GM12878 (cell line): ENCODE data around the gene FBXW8. TPM values are rescaled to one million over a fixed set of nuclear protein-coding genes. Genes with fewer than 3 reads are reported as not detected.

Experiments used
- ATAC-seq: fragments of 200-7000 bp; cut with Tn5 transposase; 3 replicates; pipeline ENCODE4 v1.9.1; 2020; ENCODE audit warnings: mild to moderate bottlenecking, moderate library complexity
- BruUV-seq: library from RNA; stranded (reverse); fragments of 400-500 nt; replicated peaks from 2 replicates; lab custom pipeline; 2021; lab: Mats Ljungman, UMichigan
- CTCF ChIA-PET: fragments of 300-600 bp; sonication (Branson Sonifier 250); formaldehyde crosslinking; extraction: SDS; loops from one replicate; lab custom pipeline; 2021; ENCODE audit warnings: inconsistent platforms; lab: Yijun Ruan, JAX
- POLR2A ChIA-PET: fragments of 350-600 bp; formaldehyde crosslinking; extraction: SDS; loops from one replicate; lab custom pipeline; 2021; ENCODE audit warnings: inconsistent platforms; lab: Charles Lee
- RAD21 ChIA-PET: fragments of 300-600 bp; sonication (Branson Sonifier 250); formaldehyde crosslinking; loops from one replicate; lab custom pipeline; 2023; ENCODE audit warnings: antibody characterized with exemption; ENCODE audit not compliant: unreplicated experiment; lab: Charles Lee
- SMC1A ChIA-PET: fragments of 300-600 bp; sonication (Branson Sonifier 250); formaldehyde crosslinking; loops from one replicate; lab custom pipeline; 2023; ENCODE audit not compliant: unreplicated experiment, uncharacterized antibody; lab: Charles Lee
- DNase-seq: peaks from one replicate; pipeline ENCODE4 v3.0.0-alpha.2; 2011; ENCODE audit warnings: low read depth, low spot score
- FAIRE-seq: peaks from 3 replicates; lab custom pipeline; 2011; peaks lifted over from hg19 to GRCh38; lab: Jason Lieb, UNC
- H2AFZ ChIP-seq: 2 replicates; pipeline ENCODE4 v1.6.0; 2011; ENCODE audit warnings: low read depth, low read length, control low read depth; ENCODE audit not compliant: control insufficient read depth
- H3K27ac ChIP-seq: 2 replicates; pipeline ENCODE4 v1.5.1; 2011; ENCODE audit warnings: control low read depth; ENCODE audit not compliant: control insufficient read depth, insufficient read depth
- H3K27me3 ChIP-seq, 2 experiments: replicated peaks in 1 of 2; 2 replicates each; pipeline versions ENCODE4 v1.6.0 to v1.6.1; 2011; ENCODE audit warnings: low read length in 1 of 2; ENCODE audit not compliant: control insufficient read depth in 2 of 2, insufficient read depth in 2 of 2
- H3K36me3 ChIP-seq, 2 experiments: 2 replicates each; pipeline ENCODE4 v1.5.1; 2011; ENCODE audit warnings: low read length in 1 of 2; ENCODE audit not compliant: control insufficient read depth in 2 of 2, insufficient read depth in 2 of 2
- H3K4me1 ChIP-seq: 2 replicates; pipeline ENCODE4 v1.6.1; 2011; ENCODE audit warnings: mild to moderate bottlenecking, low read length, moderate library complexity, mixed read lengths; ENCODE audit not compliant: control insufficient read depth, insufficient read depth
- H3K4me2 ChIP-seq: 2 replicates; pipeline ENCODE4 v1.6.0; 2011; ENCODE audit warnings: control low read depth; ENCODE audit not compliant: control insufficient read depth, insufficient read depth
- H3K4me3 ChIP-seq: fragments of 200-600 bp; sonication (generic); 2 replicates; pipeline ENCODE4 v1.5.1; 2016
- H3K79me2 ChIP-seq: 2 replicates; pipeline ENCODE4 v1.6.0; 2011; ENCODE audit warnings: low read length; ENCODE audit not compliant: control insufficient read depth, insufficient read depth
- H3K9ac ChIP-seq: 2 replicates; pipeline ENCODE4 v1.8.0; 2011; ENCODE audit warnings: low read length, control low read depth, mixed read lengths; ENCODE audit not compliant: control insufficient read depth, insufficient read depth
- H3K9me3 ChIP-seq: replicated peaks from 3 replicates; pipeline ENCODE4 v1.5.1; 2011; ENCODE audit warnings: mild to moderate bottlenecking, low read length; ENCODE audit not compliant: control insufficient read depth, insufficient read depth
- H4K20me1 ChIP-seq: 2 replicates; pipeline ENCODE4 v1.6.0; 2011; ENCODE audit not compliant: control insufficient read depth, insufficient read depth
- BRCA1 ChIP-seq: IDR thresholded peaks from 2 replicates; pipeline ENCODE4 v1.6.1; 2011; ENCODE audit warnings: low read depth, low read length, improper control_type of control experiment
- CREB1 ChIP-seq: IDR thresholded peaks from 2 replicates; pipeline ENCODE4 v1.6.1; 2012; ENCODE audit warnings: low read depth, mild to moderate bottlenecking, inconsistent platforms
- ETV6 ChIP-seq, 2 experiments: fragments of 450-650 bp in 1 of 2; IDR thresholded peaks in 1 of 2; conservative IDR thresholded peaks in 1 of 2; 2 replicates each; pipeline ENCODE4 v1.6.1; 2014; ENCODE audit warnings: antibody characterized with exemption in 1 of 2, borderline replicate concordance in 1 of 2, low read depth in 1 of 2, mild to moderate bottlenecking in 1 of 2, moderate library complexity in 1 of 2
- GATAD2B ChIP-seq: fragments of 450-650 bp; conservative IDR thresholded peaks from 2 replicates; pipeline ENCODE4 v1.6.1; 2017; ENCODE audit warnings: low read depth, mild to moderate bottlenecking, moderate library complexity
- JUNB ChIP-seq: IDR thresholded peaks from 2 replicates; pipeline ENCODE4 v1.6.1; 2016; ENCODE audit warnings: antibody characterized with exemption, mild to moderate bottlenecking
- KLF5 ChIP-seq: fragments of 450-650 bp; IDR thresholded peaks from 2 replicates; pipeline ENCODE4 v1.6.1; 2014; ENCODE audit warnings: mild to moderate bottlenecking; ENCODE audit not compliant: partially characterized antibody
- RAD51 ChIP-seq: fragments of 450-650 bp; IDR thresholded peaks from 2 replicates; pipeline ENCODE4 v1.6.1; 2016; ENCODE audit warnings: moderate library complexity, mild to moderate bottlenecking, inconsistent platforms
- SREBF1 ChIP-seq: IDR thresholded peaks from 2 replicates; pipeline ENCODE4 v1.6.1; 2012; ENCODE audit warnings: mild to moderate bottlenecking, low read length
- SUZ12 ChIP-seq: fragments of 200-600 bp; sonication (generic); IDR thresholded peaks from one replicate; pipeline ENCODE4 v1.6.1; 2018; ENCODE audit warnings: antibody characterized with exemption, mild to moderate bottlenecking; ENCODE audit not compliant: unreplicated experiment
- TARDBP ChIP-seq: IDR thresholded peaks from 2 replicates; pipeline ENCODE4 v1.6.1; 2016; ENCODE audit warnings: borderline replicate concordance
- TBL1XR1 ChIP-seq: IDR thresholded peaks from 2 replicates; pipeline ENCODE4 v1.6.1; 2012; ENCODE audit warnings: low read depth, low read length, improper control_type of control experiment
- WGBS: methylation state at CpG from one replicate; pipeline ENCODE4 v1.1.6; 2016; ENCODE audit warnings: low lambda C conversion rate; ENCODE audit not compliant: insufficient replicate concordance, insufficient coverage; ENCODE audit errors: missing lambda C conversion rate; 5-methylcytosine and 5-hydroxymethylcytosine counted together
- in situ Hi-C: fragments of 300-500 bp; cut with MboI; formaldehyde crosslinking; loops from 9 replicates; pipeline ENCODE4 v1.14.3; 2018; ENCODE audit warnings: mixed read lengths
- intact Hi-C: fragments of 100-400 bp; cut with micrococcal nuclease; formaldehyde crosslinking; loops from one replicate; pipeline ENCODE4 v1.14.2; 2022; ENCODE audit not compliant: unreplicated experiment
- polyA plus RNA-seq, 11 experiments: library from polyadenylated mRNA; depleted of rRNA in 4 of 11; unstranded in 6 of 11; stranded (reverse) in 5 of 11; fragments of >200 nt; fragmentation: Nextera tagmentation in 4 of 11; fragmentation: Illumina TruSeq in 1 of 11; extraction: Ambion mirVana in 4 of 11; extraction: Trizol in 1 of 11; gene quantifications; 1 replicate in 1 of 11; 2 replicates in 10 of 11; pipeline versions ENCODE4 v1.2.1 to v1.2.3, GENCODE V29; 2011 to 2016; ENCODE audit warnings: inconsistent platforms in 2 of 11, missing spikeins in 2 of 11, low read depth in 1 of 11
- total RNA-seq, 4 experiments: library from RNA; depleted of rRNA in 3 of 4; stranded (reverse); fragments of >200 nt in 3 of 4; fragmentation: Illumina TruSeq in 1 of 4; extraction: Trizol in 1 of 4; gene quantifications; 2 replicates each; pipeline versions ENCODE4 v1.2.1 to v1.2.3, GENCODE V29; 2013 to 2021
- TF ChIP-seq, protein P1 (sequence below): fragments of 450-650 bp; IDR thresholded peaks from 2 replicates; pipeline ENCODE4 v1.6.1; 2016; ENCODE audit warnings: mild to moderate bottlenecking
- TF ChIP-seq, protein P2 (sequence below): IDR thresholded peaks from 2 replicates; pipeline ENCODE4 v1.6.1; 2012; ENCODE audit warnings: mild to moderate bottlenecking, low read depth, low read length
- TF ChIP-seq, protein P3 (sequence below): IDR thresholded peaks from 2 replicates; pipeline ENCODE4 v1.6.1; 2011; ENCODE audit warnings: borderline replicate concordance, low read depth, mild to moderate bottlenecking, moderate library complexity, low read length; ENCODE audit not compliant: insufficient read depth, poor library complexity, severe bottlenecking
- TF ChIP-seq, protein P4 (sequence below): fragments of 450-650 bp; IDR thresholded peaks from 2 replicates; pipeline ENCODE4 v1.6.1; 2018; ENCODE audit warnings: mild to moderate bottlenecking, low read depth, moderate library complexity; ENCODE audit not compliant: partially characterized antibody

Gene FBXW8
- total and polyA plus RNA-seq, 10 of the 15 experiments (the other 5 are each of a cell fraction or from before 2014, with no cell fraction given) = 0.49 to 7.5 (median 4.4) TPM

- no peak for FAIRE-seq
- ATAC-seq = no peak
- Histone ChIP-seq H3K4me2 (no peak overlapping the region), H3K4me3 (no peak overlapping the region), H3K27ac (no peak overlapping the region), H3K4me1 (no peaks in the 10 kb centered on the region), H2AFZ (no peak overlapping the region), H3K27me3 (no peaks in the 10 kb centered on the region), H3K9me3 (no peaks in the 10 kb centered on the region), H3K79me2 (no peaks in the 10 kb centered on the region), H3K36me3 (no peaks in the 10 kb centered on the region), H4K20me1 (no peaks in the 10 kb centered on the region), H3K9ac (no peak overlapping the region)
- CTCF ChIA-PET = no interaction called here
- 91% methylated on average over 18 of the region's 19 CpGs for WGBS
- no TSS peak for BruUV-seq
- SMC1A ChIA-PET = no interaction called here
- DNase-seq = no peak
- POLR2A ChIA-PET = no interaction called here
- RAD21 ChIA-PET = no interaction called here
- intact Hi-C loops (no loop called here), in situ Hi-C loops (no loop called here)
- TF ChIP-seq, protein P1, sequence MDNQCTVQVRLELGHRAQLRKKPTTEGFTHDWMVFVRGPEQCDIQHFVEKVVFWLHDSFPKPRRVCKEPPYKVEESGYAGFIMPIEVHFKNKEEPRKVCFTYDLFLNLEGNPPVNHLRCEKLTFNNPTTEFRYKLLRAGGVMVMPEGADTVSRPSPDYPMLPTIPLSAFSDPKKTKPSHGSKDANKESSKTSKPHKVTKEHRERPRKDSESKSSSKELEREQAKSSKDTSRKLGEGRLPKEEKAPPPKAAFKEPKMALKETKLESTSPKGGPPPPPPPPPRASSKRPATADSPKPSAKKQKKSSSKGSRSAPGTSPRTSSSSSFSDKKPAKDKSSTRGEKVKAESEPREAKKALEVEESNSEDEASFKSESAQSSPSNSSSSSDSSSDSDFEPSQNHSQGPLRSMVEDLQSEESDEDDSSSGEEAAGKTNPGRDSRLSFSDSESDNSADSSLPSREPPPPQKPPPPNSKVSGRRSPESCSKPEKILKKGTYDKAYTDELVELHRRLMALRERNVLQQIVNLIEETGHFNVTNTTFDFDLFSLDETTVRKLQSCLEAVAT = no peak
- no peak for TF ChIP-seq BRCA1
- TF ChIP-seq, protein P2, sequence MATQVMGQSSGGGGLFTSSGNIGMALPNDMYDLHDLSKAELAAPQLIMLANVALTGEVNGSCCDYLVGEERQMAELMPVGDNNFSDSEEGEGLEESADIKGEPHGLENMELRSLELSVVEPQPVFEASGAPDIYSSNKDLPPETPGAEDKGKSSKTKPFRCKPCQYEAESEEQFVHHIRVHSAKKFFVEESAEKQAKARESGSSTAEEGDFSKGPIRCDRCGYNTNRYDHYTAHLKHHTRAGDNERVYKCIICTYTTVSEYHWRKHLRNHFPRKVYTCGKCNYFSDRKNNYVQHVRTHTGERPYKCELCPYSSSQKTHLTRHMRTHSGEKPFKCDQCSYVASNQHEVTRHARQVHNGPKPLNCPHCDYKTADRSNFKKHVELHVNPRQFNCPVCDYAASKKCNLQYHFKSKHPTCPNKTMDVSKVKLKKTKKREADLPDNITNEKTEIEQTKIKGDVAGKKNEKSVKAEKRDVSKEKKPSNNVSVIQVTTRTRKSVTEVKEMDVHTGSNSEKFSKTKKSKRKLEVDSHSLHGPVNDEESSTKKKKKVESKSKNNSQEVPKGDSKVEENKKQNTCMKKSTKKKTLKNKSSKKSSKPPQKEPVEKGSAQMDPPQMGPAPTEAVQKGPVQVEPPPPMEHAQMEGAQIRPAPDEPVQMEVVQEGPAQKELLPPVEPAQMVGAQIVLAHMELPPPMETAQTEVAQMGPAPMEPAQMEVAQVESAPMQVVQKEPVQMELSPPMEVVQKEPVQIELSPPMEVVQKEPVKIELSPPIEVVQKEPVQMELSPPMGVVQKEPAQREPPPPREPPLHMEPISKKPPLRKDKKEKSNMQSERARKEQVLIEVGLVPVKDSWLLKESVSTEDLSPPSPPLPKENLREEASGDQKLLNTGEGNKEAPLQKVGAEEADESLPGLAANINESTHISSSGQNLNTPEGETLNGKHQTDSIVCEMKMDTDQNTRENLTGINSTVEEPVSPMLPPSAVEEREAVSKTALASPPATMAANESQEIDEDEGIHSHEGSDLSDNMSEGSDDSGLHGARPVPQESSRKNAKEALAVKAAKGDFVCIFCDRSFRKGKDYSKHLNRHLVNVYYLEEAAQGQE = no peak
- no peak for TF ChIP-seq GATAD2B
- TF ChIP-seq RAD51 = no peak
- no peak for TF ChIP-seq ETV6 (conservative IDR thresholded peaks at IDR 0.05 in 1 of 2, IDR thresholded peaks at IDR 0.05 in 1 of 2; ENCODE audit: borderline replicate concordance in 1 of 2, low read depth in 1 of 2)
- TF ChIP-seq JUNB = no peak
- TF ChIP-seq TBL1XR1 = no peak
- no peak for TF ChIP-seq KLF5
- TF ChIP-seq, protein P3, sequence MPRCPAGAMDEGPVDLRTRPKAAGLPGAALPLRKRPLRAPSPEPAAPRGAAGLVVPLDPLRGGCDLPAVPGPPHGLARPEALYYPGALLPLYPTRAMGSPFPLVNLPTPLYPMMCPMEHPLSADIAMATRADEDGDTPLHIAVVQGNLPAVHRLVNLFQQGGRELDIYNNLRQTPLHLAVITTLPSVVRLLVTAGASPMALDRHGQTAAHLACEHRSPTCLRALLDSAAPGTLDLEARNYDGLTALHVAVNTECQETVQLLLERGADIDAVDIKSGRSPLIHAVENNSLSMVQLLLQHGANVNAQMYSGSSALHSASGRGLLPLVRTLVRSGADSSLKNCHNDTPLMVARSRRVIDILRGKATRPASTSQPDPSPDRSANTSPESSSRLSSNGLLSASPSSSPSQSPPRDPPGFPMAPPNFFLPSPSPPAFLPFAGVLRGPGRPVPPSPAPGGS = no peak
- no peak for TF ChIP-seq CREB1
- TF ChIP-seq SREBF1 = no peak
- TF ChIP-seq TARDBP = no peak
- no peak for TF ChIP-seq SUZ12
- TF ChIP-seq, protein P4, sequence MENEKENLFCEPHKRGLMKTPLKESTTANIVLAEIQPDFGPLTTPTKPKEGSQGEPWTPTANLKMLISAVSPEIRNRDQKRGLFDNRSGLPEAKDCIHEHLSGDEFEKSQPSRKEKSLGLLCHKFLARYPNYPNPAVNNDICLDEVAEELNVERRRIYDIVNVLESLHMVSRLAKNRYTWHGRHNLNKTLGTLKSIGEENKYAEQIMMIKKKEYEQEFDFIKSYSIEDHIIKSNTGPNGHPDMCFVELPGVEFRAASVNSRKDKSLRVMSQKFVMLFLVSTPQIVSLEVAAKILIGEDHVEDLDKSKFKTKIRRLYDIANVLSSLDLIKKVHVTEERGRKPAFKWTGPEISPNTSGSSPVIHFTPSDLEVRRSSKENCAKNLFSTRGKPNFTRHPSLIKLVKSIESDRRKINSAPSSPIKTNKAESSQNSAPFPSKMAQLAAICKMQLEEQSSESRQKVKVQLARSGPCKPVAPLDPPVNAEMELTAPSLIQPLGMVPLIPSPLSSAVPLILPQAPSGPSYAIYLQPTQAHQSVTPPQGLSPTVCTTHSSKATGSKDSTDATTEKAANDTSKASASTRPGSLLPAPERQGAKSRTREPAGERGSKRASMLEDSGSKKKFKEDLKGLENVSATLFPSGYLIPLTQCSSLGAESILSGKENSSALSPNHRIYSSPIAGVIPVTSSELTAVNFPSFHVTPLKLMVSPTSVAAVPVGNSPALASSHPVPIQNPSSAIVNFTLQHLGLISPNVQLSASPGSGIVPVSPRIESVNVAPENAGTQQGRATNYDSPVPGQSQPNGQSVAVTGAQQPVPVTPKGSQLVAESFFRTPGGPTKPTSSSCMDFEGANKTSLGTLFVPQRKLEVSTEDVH = no peak
These were observed 129.2 kb downstream of the FBXW8 start for GRCh38 chr12:117039891-117040309.
